Spleen (tissue), 11 donors: ENCODE measurements around the gene VAV2. TPM values are rescaled to one million over a fixed set of nuclear protein-coding genes. Genes with fewer than 3 reads are reported as not detected.

ENCODE experiments used
- DNase-seq: peaks from one replicate; pipeline ENCODE4 v3.0.0-alpha.2; 2020
- H3K27ac ChIP-seq, 8 donors: fragments of 200-600 bp; sonication (generic) in 7 of 8; 1 replicate in 4 of 8; 2 replicates in 4 of 8; pipeline versions ENCODE4 v1.5.0 to v1.8.0; 2016 to 2021; ENCODE audit warnings: inconsistent platforms in 4 of 8, mild to moderate bottlenecking in 4 of 8, moderate library complexity in 1 of 8
- H3K27me3 ChIP-seq, 7 donors: fragments of 200-600 bp; sonication (generic) in 6 of 7; replicated peaks in 1 of 7; 1 replicate in 4 of 7; 2 replicates in 3 of 7; pipeline versions ENCODE4 v1.5.0 to v1.8.0; 2016 to 2021; ENCODE audit warnings: inconsistent platforms in 3 of 7, mild to moderate bottlenecking in 1 of 7
- H3K36me3 ChIP-seq, 6 donors: fragments of 200-600 bp; sonication (generic) in 5 of 6; 1 replicate in 4 of 6; 2 replicates in 2 of 6; pipeline versions ENCODE4 v1.5.0 to v1.8.0; 2016 to 2021; ENCODE audit warnings: inconsistent platforms in 2 of 6
- H3K4me1 ChIP-seq, 6 donors: fragments of 200-600 bp; sonication (generic) in 5 of 6; 1 replicate in 3 of 6; 2 replicates in 3 of 6; pipeline versions ENCODE4 v1.5.0 to v1.8.0; 2016 to 2021; ENCODE audit warnings: inconsistent platforms in 3 of 6
- H3K4me3 ChIP-seq, 8 donors: fragments of 200-600 bp; sonication (generic) in 7 of 8; 1 replicate in 4 of 8; 2 replicates in 4 of 8; pipeline versions ENCODE4 v1.5.0 to v1.8.0; 2016 to 2021; ENCODE audit warnings: inconsistent platforms in 4 of 8, mild to moderate bottlenecking in 4 of 8, moderate library complexity in 2 of 8
- H3K9me3 ChIP-seq, 8 donors: fragments of 200-600 bp; sonication (generic) in 7 of 8; 1 replicate in 4 of 8; 2 replicates in 4 of 8; pipeline versions ENCODE4 v1.5.0 to v1.8.0; 2016 to 2021; ENCODE audit warnings: inconsistent platforms in 4 of 8
- CTCF ChIP-seq, 11 experiments: fragments of 200-600 bp in 7 of 11; fragments of 450-650 bp in 4 of 11; sonication (generic) in 4 of 11; IDR thresholded peaks in 8 of 11; conservative IDR thresholded peaks in 3 of 11; 1 replicate in 7 of 11; 2 replicates in 4 of 11; pipeline versions ENCODE4 v1.4.0 to v1.8.0; 2016 to 2021; ENCODE audit warnings: antibody characterized with exemption in 11 of 11, inconsistent platforms in 4 of 11, mild to moderate bottlenecking in 1 of 11
- POLR2A ChIP-seq, 3 donors: fragments of 450-650 bp; IDR thresholded peaks; one replicate each; pipeline ENCODE4 v1.5.1; 2017; ENCODE audit warnings: antibody characterized with exemption in 3 of 3, mild to moderate bottlenecking in 1 of 3
- POLR2AphosphoS5 ChIP-seq, 3 donors: sonication (generic); formaldehyde crosslinking; IDR thresholded peaks; one replicate each; pipeline ENCODE4 v1.5.1; 2017; ENCODE audit warnings: antibody characterized with exemption in 3 of 3
- WGBS, 5 donors: extraction: QIAGEN DNeasy Blood & Tissue Kit in 3 of 5; methylation state at CpG; one replicate each; pipeline versions ENCODE4 v1.1.5 to v1.1.7; 2013 to 2018; 5-methylcytosine and 5-hydroxymethylcytosine counted together
- intact Hi-C: fragments of 100-400 bp; cut with DNase I; formaldehyde crosslinking; loops from one replicate; pipeline ENCODE4 v1.15.0; 2023; ENCODE audit warnings: low total_unique reads
- polyA plus RNA-seq, 3 donors: library from polyadenylated mRNA; stranded (reverse); fragments of 200-250 nt; gene quantifications; one replicate each; pipeline ENCODE4 v1.2.1, GENCODE V29; 2013
- total RNA-seq, 7 donors: library from RNA; depleted of rRNA in 3 of 7; stranded (reverse); fragments of >200 nt in 3 of 7; fragmentation: NEBNext Ultra II Directional in 4 of 7; extraction: Animal tissue kit (Norgen Biotek cat#: 25700) in 4 of 7; gene quantifications; one replicate each; pipeline versions ENCODE4 v1.1.0 to v1.2.1, GENCODE V29; 2016 to 2021
- donor health status: healthy with polysubstance abuse.
- donor health status: DM: no; HTN: no; CAD: no; lungs with moderate emphysema.
- donor health status: DM: no; HTN: no; CAD: no.
- donor health status: Bipolar disorder and iron deficiency.
- donor health status: healthy.
- donor health status: DM: no; HTN: no; CAD: no.
- donor health status: DM: yes; HTN: yes; CAD: no.

VAV2 gene
- total and polyA plus RNA-seq, 10 donors: 14.2 to 39.2 (median 23.3) TPM

GRCh38 chr9:133758228-133758627 lies 233.9 kb downstream of the VAV2 start:
- Histone ChIP-seq H3K4me3 (no peak overlapping the region), H3K9me3 (no peaks in the 10 kb centered on the region), H3K27me3 (peaks cover 0 to 9% (median 0%) of the 10 kb centered on the region in 7 donors), H3K36me3 (peaks cover 0 to 20% (median 7%) of the 10 kb centered on the region in 6 donors), H3K4me1 (no peaks in the 10 kb centered on the region), H3K27ac (no peak overlapping the region)
- intact Hi-C loops: no loop called here
- 84 to 92% (median 88%) methylated on average over 7 of the region's 7 CpGs for WGBS, 5 donors
- DNase-seq: no peak
- TF ChIP-seq POLR2A (IDR thresholded peaks at IDR 0.05) (no peak), CTCF (IDR thresholded peaks at IDR 0.05 in 8 of 11, conservative IDR thresholded peaks at IDR 0.05 in 3 of 11) (no peak), POLR2AphosphoS5 (IDR thresholded peaks at IDR 0.05) (no peak)

GRCh38 chr9:133754688-133755227 lies 237.4 kb downstream of the VAV2 start:
- H3K4me1 ChIP-seq: no peaks in the 10 kb centered on the region
- H3K9me3 ChIP-seq: no peaks in the 10 kb centered on the region
- WGBS, 5 donors: 53 to 62% (median 55%) methylated on average over 9 of the region's 9 CpGs
- no peak for DNase-seq
- peaks cover 0 to 28% (median 0%) of the 10 kb centered on the region in 7 donors for H3K27me3 ChIP-seq
- H3K27ac ChIP-seq: no peak overlapping the region
- intact Hi-C loops: no loop called here
- no peak overlapping the region for H3K4me3 ChIP-seq
- H3K36me3 ChIP-seq: no peaks in the 10 kb centered on the region
- TF ChIP-seq POLR2AphosphoS5 (IDR thresholded peaks at IDR 0.05) (no peak), CTCF (IDR thresholded peaks at IDR 0.05 in 8 of 11, conservative IDR thresholded peaks at IDR 0.05 in 3 of 11) (no peak), POLR2A (IDR thresholded peaks at IDR 0.05) (no peak)

- Histone ChIP-seq H3K4me1 (no peaks in the 10 kb centered on the region), H3K9me3 (no peaks in the 10 kb centered on the region), H3K27ac (no peak overlapping the region), H3K36me3 (no peaks in the 10 kb centered on the region), H3K27me3 (peaks cover 0 to 31% (median 0%) of the 10 kb centered on the region in 7 donors), H3K4me3 (no peak overlapping the region)
- DNase-seq: peak; percentile 42
- 91 to 96% (median 94%) methylated on average over 6 of the region's 6 CpGs for WGBS, 5 donors
- no peak for TF ChIP-seq CTCF (IDR thresholded peaks at IDR 0.05 in 8 of 11, conservative IDR thresholded peaks at IDR 0.05 in 3 of 11)
- no peak for TF ChIP-seq POLR2AphosphoS5 (IDR thresholded peaks at IDR 0.05)
- no peak for TF ChIP-seq POLR2A (IDR thresholded peaks at IDR 0.05)
- intact Hi-C loops: no loop called here
These were observed 237.9 kb downstream of the VAV2 start for GRCh38 chr9:133754187-133754586.

GRCh38 chr9:133752739-133753446 lies 239.2 kb downstream of the VAV2 start:
- intact Hi-C loops: no loop called here

More at GRCh38 chr9:133752739-133753446, 239.2 kb downstream of the VAV2 start:
- Histone ChIP-seq H3K27me3 (peaks cover 0 to 40% (median 0%) of the 10 kb centered on the region in 7 donors), H3K27ac (no peak overlapping the region), H3K4me3 (no peak overlapping the region), H3K9me3 (no peaks in the 10 kb centered on the region), H3K36me3 (no peaks in the 10 kb centered on the region), H3K4me1 (no peaks in the 10 kb centered on the region)
- TF ChIP-seq POLR2A (IDR thresholded peaks at IDR 0.05) (no peak), POLR2AphosphoS5 (IDR thresholded peaks at IDR 0.05) (no peak), CTCF (IDR thresholded peaks at IDR 0.05 in 8 of 11, conservative IDR thresholded peaks at IDR 0.05 in 3 of 11) (no peak)
- WGBS, 5 donors: 61 to 77% (median 70%) methylated on average over 8 to 9 of the region's 9 CpGs
- no peak for DNase-seq
